Measurements from ENCODE around the gene TIAM1. TPM values are rescaled to one million over a fixed set of nuclear protein-coding genes. Genes with fewer than 3 reads are reported as not detected.

TIAM1 gene
- total RNA-seq, 6 experiments from 2014 or later, result 4.8 to 12.5 (median 7.7) TPM

DNA sequence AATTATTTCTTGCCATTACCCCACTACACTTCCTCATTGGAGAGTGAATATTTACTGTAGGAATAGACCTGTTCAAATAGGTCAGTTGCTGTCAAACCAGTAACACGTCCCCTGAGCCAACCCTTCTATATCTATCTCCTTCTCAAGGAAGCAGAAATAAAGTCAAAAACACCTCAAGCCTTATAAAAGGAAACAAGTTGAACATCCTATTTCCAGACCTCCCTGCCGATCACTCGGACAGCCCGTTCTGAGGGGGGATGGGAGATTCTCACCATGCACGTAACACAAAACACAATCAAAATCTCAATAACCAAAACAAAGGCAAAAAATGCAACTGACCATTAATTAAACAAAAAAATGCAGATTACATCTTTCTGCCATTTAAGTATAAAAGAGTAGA, 184.3 kb downstream of the TIAM1 start:
- intact Hi-C loops (cut with DNase I), result no loop called here
- 72% methylated on average over 5 of the region's 5 CpGs for WGBS (ENCODE audit: insufficient coverage, low coverage, low lambda C conversion rate, missing lambda C conversion rate)
- Histone ChIP-seq H3K4me1 (no peaks in the 10 kb centered on the region), H3K27ac (peak overlapping the region in 1 of 3 donors; percentile 21), H3K4me3 (no peak overlapping the region), H3K9me3 (peaks cover 0 to 4% (median 0%) of the 10 kb centered on the region in 4 donors), H3K36me3 (peaks cover 0 to 3% (median 0%) of the 10 kb centered on the region in 4 donors), H3K27me3 (no peaks in the 10 kb centered on the region)
- ATAC-seq (no peak), DNase-seq (no peak)
- no peak for TF ChIP-seq POLR2A (IDR thresholded peaks at IDR 0.05)
- TF ChIP-seq, protein P1, sequence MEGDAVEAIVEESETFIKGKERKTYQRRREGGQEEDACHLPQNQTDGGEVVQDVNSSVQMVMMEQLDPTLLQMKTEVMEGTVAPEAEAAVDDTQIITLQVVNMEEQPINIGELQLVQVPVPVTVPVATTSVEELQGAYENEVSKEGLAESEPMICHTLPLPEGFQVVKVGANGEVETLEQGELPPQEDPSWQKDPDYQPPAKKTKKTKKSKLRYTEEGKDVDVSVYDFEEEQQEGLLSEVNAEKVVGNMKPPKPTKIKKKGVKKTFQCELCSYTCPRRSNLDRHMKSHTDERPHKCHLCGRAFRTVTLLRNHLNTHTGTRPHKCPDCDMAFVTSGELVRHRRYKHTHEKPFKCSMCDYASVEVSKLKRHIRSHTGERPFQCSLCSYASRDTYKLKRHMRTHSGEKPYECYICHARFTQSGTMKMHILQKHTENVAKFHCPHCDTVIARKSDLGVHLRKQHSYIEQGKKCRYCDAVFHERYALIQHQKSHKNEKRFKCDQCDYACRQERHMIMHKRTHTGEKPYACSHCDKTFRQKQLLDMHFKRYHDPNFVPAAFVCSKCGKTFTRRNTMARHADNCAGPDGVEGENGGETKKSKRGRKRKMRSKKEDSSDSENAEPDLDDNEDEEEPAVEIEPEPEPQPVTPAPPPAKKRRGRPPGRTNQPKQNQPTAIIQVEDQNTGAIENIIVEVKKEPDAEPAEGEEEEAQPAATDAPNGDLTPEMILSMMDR (IDR thresholded peaks at IDR 0.05), result no peak

DNA sequence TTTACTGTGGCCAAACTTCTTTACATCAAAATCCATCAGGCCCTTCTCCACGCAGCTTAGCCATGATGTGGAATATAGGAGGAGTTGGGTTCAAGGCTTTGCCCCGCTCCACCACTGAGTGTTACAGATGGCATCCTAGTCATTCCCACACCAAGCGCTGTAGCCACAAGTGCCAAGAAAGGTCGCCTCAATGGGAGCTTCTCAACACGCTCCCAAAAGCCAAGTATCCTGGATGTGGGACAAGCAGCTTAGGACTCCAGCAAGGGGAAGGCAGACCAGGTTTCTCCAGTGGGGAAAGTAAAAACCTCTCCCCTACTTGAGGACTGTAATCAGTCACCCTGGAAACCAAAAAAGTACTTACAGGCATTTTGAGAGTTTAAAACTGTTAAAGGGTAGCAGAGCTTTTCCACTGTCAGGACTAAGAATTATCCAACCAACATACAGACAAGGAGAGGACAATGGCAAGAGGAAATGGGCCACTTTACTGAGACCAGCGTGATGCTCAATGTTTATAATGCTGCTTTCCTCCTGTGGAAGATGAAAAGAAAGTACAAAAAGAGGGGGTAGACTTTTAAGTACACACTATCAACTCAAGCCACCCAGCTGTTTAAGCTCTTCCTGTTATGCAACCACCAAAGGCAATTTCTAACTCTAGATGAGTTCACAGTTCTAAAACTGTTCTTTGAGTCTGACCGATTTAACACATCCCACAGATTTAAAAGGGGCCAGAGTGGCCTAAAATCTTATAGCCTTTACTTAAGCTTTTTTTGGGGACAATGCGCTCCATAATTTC, 185.1 kb downstream of the TIAM1 start:
- peak in 3 of 4 donors; percentile 37 to 49 (median 45) for ATAC-seq
- 82% methylated on average over 8 of the region's 8 CpGs for WGBS (ENCODE audit: insufficient coverage, low coverage, low lambda C conversion rate, missing lambda C conversion rate)
- H3K4me3 ChIP-seq, result no peak overlapping the region
- intact Hi-C loops (cut with DNase I), result no loop called here
- H3K4me1 ChIP-seq, result no peaks in the 10 kb centered on the region
- DNase-seq, result no peak
- H3K9me3 ChIP-seq, result peaks cover 0 to 4% (median 0%) of the 10 kb centered on the region in 4 donors
- no peaks in the 10 kb centered on the region for H3K36me3 ChIP-seq
- H3K27me3 ChIP-seq, result no peaks in the 10 kb centered on the region
- TF ChIP-seq, protein P1 (IDR thresholded peaks at IDR 0.05), result no peak
- no peak for TF ChIP-seq POLR2A (IDR thresholded peaks at IDR 0.05)
- peak overlapping the region in 1 of 3 donors; percentile 21 for H3K27ac ChIP-seq

DNA sequence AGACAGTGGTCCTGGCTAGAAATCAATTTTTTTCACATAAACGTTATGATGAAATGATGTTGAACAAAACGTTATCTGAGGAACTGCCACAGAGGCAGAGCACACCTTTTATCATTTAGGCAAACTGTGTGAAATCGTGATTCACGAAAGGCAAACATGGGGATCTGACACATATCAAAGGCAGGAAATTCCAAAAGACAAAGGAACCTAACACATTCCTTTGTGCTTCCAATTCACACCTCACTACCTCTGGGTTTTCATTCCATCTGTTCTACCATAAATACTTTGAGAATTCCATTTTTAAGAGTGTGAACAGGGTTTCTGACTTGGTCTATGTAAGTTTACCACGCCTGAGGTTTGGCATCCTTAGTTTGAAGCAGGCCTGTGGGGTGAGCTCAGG, 186.3 kb downstream of the TIAM1 start:
- H3K9me3 ChIP-seq, result peaks cover 0 to 4% (median 0%) of the 10 kb centered on the region in 4 donors
- no peaks in the 10 kb centered on the region for H3K27me3 ChIP-seq
- no peaks in the 10 kb centered on the region for H3K4me1 ChIP-seq
- ATAC-seq (no peak), DNase-seq (no peak)
- WGBS (ENCODE audit: insufficient coverage, low coverage, low lambda C conversion rate, missing lambda C conversion rate), result 52% methylated on average over 5 of the region's 5 CpGs
- no peaks in the 10 kb centered on the region for H3K36me3 ChIP-seq
- intact Hi-C loops (cut with DNase I), result no loop called here
- no peak overlapping the region for H3K27ac ChIP-seq
- TF ChIP-seq, protein P1 (IDR thresholded peaks at IDR 0.05), result no peak
- TF ChIP-seq POLR2A (IDR thresholded peaks at IDR 0.05), result no peak
- no peak overlapping the region for H3K4me3 ChIP-seq

GRCh38 chr21:31156662-31157061, 187.4 kb downstream of the TIAM1 start:
- WGBS (ENCODE audit: insufficient coverage, low coverage, low lambda C conversion rate, missing lambda C conversion rate), result 97% methylated on average over 2 of the region's 2 CpGs
- no peak for DNase-seq
- Histone ChIP-seq H3K9me3 (peaks cover 0 to 4% (median 0%) of the 10 kb centered on the region in 4 donors), H3K27ac (no peak overlapping the region), H3K36me3 (no peaks in the 10 kb centered on the region), H3K4me3 (no peak overlapping the region), H3K27me3 (no peaks in the 10 kb centered on the region), H3K4me1 (no peaks in the 10 kb centered on the region)
- intact Hi-C loops (cut with DNase I), result no loop called here
- TF ChIP-seq, protein P1 (IDR thresholded peaks at IDR 0.05), result no peak
- no peak for TF ChIP-seq POLR2A (IDR thresholded peaks at IDR 0.05)
- no peak for ATAC-seq

Measured in right lobe of liver (tissue), 6 donors.